A549 (cell line): ENCODE results near the gene UBN1. TPM values are rescaled to one million over a fixed set of nuclear protein-coding genes. Genes with fewer than 3 reads are reported as not detected.
A peak's percentile ranks its signal among the peaks of the same experiment; 100 is the strongest.

Experiments
- ATAC-seq, 2 experiments: fragments of 200-7000 bp in 1 of 2; fragments of >200 bp in 1 of 2; cut with Nextera tagmentation in 1 of 2; cut with Tn5 transposase in 1 of 2; 3 replicates each; pipeline versions ENCODE4 v1.8.0 to v1.9.1; 2018 to 2020; ENCODE audit warnings: mild to moderate bottlenecking in 1 of 2, moderate library complexity in 1 of 2
- CTCF ChIA-PET: fragments of 300-600 bp; sonication (Branson Sonifier 250); formaldehyde crosslinking; extraction: SDS; loops from one replicate; lab custom pipeline; 2021; ENCODE audit warnings: antibody characterized with exemption, inconsistent platforms; lab: Yijun Ruan, JAX
- POLR2A ChIA-PET: fragments of 350-600 bp; formaldehyde crosslinking; extraction: SDS; loops from one replicate; lab custom pipeline; 2021; ENCODE audit warnings: antibody characterized with exemption, inconsistent platforms; lab: Yijun Ruan, JAX
- DNase-seq, 2 experiments: peaks; one replicate each; pipeline versions ENCODE4 v3.0.0 to v3.0.0-alpha.2; 2011 to 2016; ENCODE audit warnings: low read depth in 1 of 2, low spot score in 1 of 2
- FAIRE-seq: peaks from 2 replicates; lab custom pipeline; 2011; peaks lifted over from hg19 to GRCh38; lab: Jason Lieb, UNC
- H3K27ac ChIP-seq, 2 experiments: fragments of >200 bp; sonication (Bioruptor Twin); formaldehyde crosslinking; 3 replicates each; pipeline ENCODE4 v1.5.1; 2016 to 2017
- H3K4me1 ChIP-seq: fragments of >200 bp; sonication (Bioruptor Twin); formaldehyde crosslinking; 3 replicates; pipeline ENCODE4 v1.6.1; 2016
- H3K4me2 ChIP-seq: fragments of >200 bp; sonication (Bioruptor Twin); formaldehyde crosslinking; 3 replicates; pipeline ENCODE4 v1.6.1; 2016
- H3K4me3 ChIP-seq: fragments of >200 bp; sonication (Bioruptor Twin); formaldehyde crosslinking; 3 replicates; pipeline ENCODE4 v1.5.1; 2016
- H3K9me3 ChIP-seq: fragments of >200 bp; sonication (Bioruptor Twin); formaldehyde crosslinking; 3 replicates; pipeline ENCODE4 v1.6.1; 2016
- BCL3 ChIP-seq: fragments of >200 bp; sonication (Bioruptor Twin); formaldehyde crosslinking; IDR thresholded peaks from 3 replicates; pipeline ENCODE4 v1.6.1; 2016
- CBX2 ChIP-seq: fragments of 200-600 bp; sonication (generic); IDR thresholded peaks from 2 replicates; pipeline ENCODE4 v1.6.1; 2016; ENCODE audit warnings: low read depth, mild to moderate bottlenecking, borderline replicate concordance
- CBX8 ChIP-seq: fragments of 200-600 bp; sonication (generic); IDR thresholded peaks from 2 replicates; pipeline ENCODE4 v1.6.1; 2016
- CEBPB ChIP-seq, 2 experiments: fragments of >200 bp in 1 of 2; sonication (Bioruptor Twin) in 1 of 2; formaldehyde crosslinking in 1 of 2; IDR thresholded peaks; 2 replicates each; pipeline ENCODE4 v1.6.1; 2012 to 2016
- CHD2 ChIP-seq: fragments of 150-350 bp; IDR thresholded peaks from 2 replicates; pipeline ENCODE4 v1.6.1; 2014; ENCODE audit warnings: low read length; ENCODE audit not compliant: partially characterized antibody
- CHD4 ChIP-seq: fragments of 200-600 bp; sonication (generic); IDR thresholded peaks from 2 replicates; pipeline ENCODE4 v1.6.1; 2016; ENCODE audit warnings: antibody characterized with exemption, mild to moderate bottlenecking, borderline replicate concordance
- EHMT2 ChIP-seq: fragments of 200-600 bp; sonication (generic); IDR thresholded peaks from 2 replicates; pipeline ENCODE4 v1.6.1; 2016; ENCODE audit warnings: antibody characterized with exemption, low read depth, mild to moderate bottlenecking, moderate library complexity
- EP300 ChIP-seq, 2 experiments: fragments of >200 bp; sonication (Bioruptor Twin); formaldehyde crosslinking; IDR thresholded peaks; 2 replicates in 1 of 2; 3 replicates in 1 of 2; pipeline ENCODE4 v1.6.1; 2016 to 2017
- FOSB ChIP-seq: fragments of 250-450 bp; sonication (Bioruptor Pico); IDR thresholded peaks from 2 replicates; pipeline ENCODE4 v1.5.0; 2020; ENCODE audit warnings: mild to moderate bottlenecking, moderate library complexity
- FOXS1 ChIP-seq: fragments of 250-450 bp; sonication (Bioruptor Pico); IDR thresholded peaks from 2 replicates; pipeline ENCODE4 v1.5.0; 2020; ENCODE audit warnings: mild to moderate bottlenecking, moderate library complexity
- HES2 ChIP-seq: fragments of >200 bp; sonication (Bioruptor Twin); formaldehyde crosslinking; IDR thresholded peaks from 2 replicates; pipeline ENCODE4 v1.6.1; 2016
- HOXA7 ChIP-seq: fragments of 250-450 bp; sonication (Bioruptor Pico); IDR thresholded peaks from 2 replicates; pipeline ENCODE4 v1.5.0; 2020; ENCODE audit warnings: mild to moderate bottlenecking, moderate library complexity
- HOXB5 ChIP-seq: fragments of 250-450 bp; sonication (Bioruptor Pico); IDR thresholded peaks from 2 replicates; pipeline ENCODE4 v1.5.0; 2020; ENCODE audit warnings: mild to moderate bottlenecking, moderate library complexity
- JUNB ChIP-seq: fragments of >200 bp; sonication (Bioruptor Twin); formaldehyde crosslinking; IDR thresholded peaks from 2 replicates; pipeline ENCODE4 v1.6.1; 2016
- MAFK ChIP-seq: fragments of 450-650 bp; IDR thresholded peaks from 2 replicates; pipeline ENCODE4 v1.6.1; 2014; ENCODE audit not compliant: partially characterized antibody
- MAZ ChIP-seq: fragments of 150-350 bp; IDR thresholded peaks from 2 replicates; pipeline ENCODE4 v1.6.1; 2014; ENCODE audit warnings: antibody characterized with exemption, low read depth, low read length, borderline replicate concordance
- NFE2L2 ChIP-seq: fragments of 150-350 bp; conservative IDR thresholded peaks from 2 replicates; pipeline ENCODE4 v1.6.1; 2014; ENCODE audit warnings: low read length
- NPAS2 ChIP-seq: fragments of 250-450 bp; sonication (Bioruptor Pico); IDR thresholded peaks from 2 replicates; pipeline ENCODE4 v1.8.0; 2022; ENCODE audit warnings: mild to moderate bottlenecking, moderate library complexity, borderline replicate concordance
- POLR2A ChIP-seq: IDR thresholded peaks from 2 replicates; pipeline ENCODE4 v1.6.1; 2012; ENCODE audit warnings: mild to moderate bottlenecking, low read length
- RAD21 ChIP-seq, 2 experiments: fragments of >200 bp in 1 of 2; sonication (Bioruptor Twin) in 1 of 2; formaldehyde crosslinking in 1 of 2; IDR thresholded peaks in 1 of 2; conservative IDR thresholded peaks in 1 of 2; 2 replicates in 1 of 2; 3 replicates in 1 of 2; pipeline ENCODE4 v1.6.1; 2012 to 2018; ENCODE audit warnings: inconsistent platforms in 1 of 2
- RCOR1 ChIP-seq: fragments of 150-350 bp; IDR thresholded peaks from 2 replicates; pipeline ENCODE4 v1.6.1; 2014; ENCODE audit warnings: antibody characterized with exemption, low read length, low read depth
- RFX5 ChIP-seq: fragments of 450-650 bp; IDR thresholded peaks from 2 replicates; pipeline ENCODE4 v1.7.1; 2014; ENCODE audit warnings: antibody characterized with exemption, mild to moderate bottlenecking, moderate library complexity
- TFCP2L1 ChIP-seq: fragments of 250-450 bp; sonication (Bioruptor Pico); IDR thresholded peaks from 2 replicates; pipeline ENCODE4 v1.5.0; 2021; ENCODE audit warnings: mild to moderate bottlenecking
- TP53 ChIP-seq: fragments of 250-450 bp; sonication (Bioruptor Pico); IDR thresholded peaks from 2 replicates; pipeline ENCODE4 v1.5.0; 2021; ENCODE audit warnings: mild to moderate bottlenecking, moderate library complexity
- USF2 ChIP-seq: fragments of 450-650 bp; IDR thresholded peaks from 2 replicates; pipeline ENCODE4 v1.6.1; 2014; ENCODE audit warnings: antibody characterized with exemption
- ZNF302 ChIP-seq: fragments of 250-450 bp; sonication (Bioruptor Pico); IDR thresholded peaks from 2 replicates; pipeline ENCODE4 v1.9.0; 2021; ENCODE audit warnings: inconsistent platforms, mild to moderate bottlenecking, moderate library complexity
- WGBS: methylation state at CpG from one replicate; pipeline ENCODE4 v1.1.6; 2017; ENCODE audit errors: missing lambda C conversion rate; 5-methylcytosine and 5-hydroxymethylcytosine counted together
- polyA plus RNA-seq, 4 experiments: library from polyadenylated mRNA; depleted of rRNA in 3 of 4; stranded (reverse); fragments of >200 nt; fragmentation: RNase III in 1 of 4; extraction: RNeasy Plus Mini Kit Qiagen cat#74134 plus additional on column Dnase treatment in 1 of 4; gene quantifications; 2 replicates in 3 of 4; 3 replicates in 1 of 4; pipeline ENCODE4 v1.2.3, GENCODE V29; 2011 to 2017

UBN1 gene
- polyA plus RNA-seq, 2 of the 4 experiments (the other 2 are of a cell fraction) = 14.2 to 20.0 TPM

GRCh38 chr16:4811773-4812172 lies 35.5 kb upstream of the UBN1 start:
- ATAC-seq = peak; percentile 37 to 39; a peak in 4 of 6 replicates
- no peaks in the 10 kb centered on the region for H3K4me1 ChIP-seq
- H3K4me3 ChIP-seq = no peak overlapping the region
- H3K9me3 ChIP-seq = no peaks in the 10 kb centered on the region
- no peak overlapping the region for H3K27ac ChIP-seq
- DNase-seq = no peak
- ChIA-PET POLR2A (no interaction called here), CTCF (interaction anchor here (1.0 to 1.2 kb wide), 3 partner anchors 9 to 327 kb away, joined by 3 to 5 read pairs (median 3); partner anchors contain the start of gene ROGDI)
- no peak overlapping the region for H3K4me2 ChIP-seq
- 89% methylated on average over 9 of the region's 9 CpGs for WGBS
- TF ChIP-seq RCOR1 (no peak), TFCP2L1 (no peak), NPAS2 (CRISPR knock-in tag) (no peak), RFX5 (no peak), HOXA7 (CRISPR knock-in tag) (no peak)
- FAIRE-seq = no peak

GRCh38 chr16:4813251-4814003 lies 33.9 kb upstream of the UBN1 start:
- no peaks in the 10 kb centered on the region for H3K9me3 ChIP-seq
- H3K4me1 ChIP-seq = no peaks in the 10 kb centered on the region
- H3K27ac ChIP-seq = no peak overlapping the region
- no peak for FAIRE-seq
- H3K4me2 ChIP-seq = no peak overlapping the region
- DNase-seq = no peak
- H3K4me3 ChIP-seq = no peak overlapping the region
- TF ChIP-seq TP53 (CRISPR knock-in tag) = no peak
- no peak for TF ChIP-seq EHMT2
- no peak for TF ChIP-seq ZNF302 (CRISPR knock-in tag)
- TF ChIP-seq BCL3 = no peak
- no peak for TF ChIP-seq EP300 (IDR thresholded peaks at IDR 0.05)
- no peak for TF ChIP-seq FOSB (CRISPR knock-in tag)
- TF ChIP-seq CEBPB (IDR thresholded peaks at IDR 0.05) = no peak
- no peak for TF ChIP-seq CBX2
- TF ChIP-seq, all 56 proteins: peak for 0
- ATAC-seq = no peak
- ChIA-PET CTCF (interaction anchor here (0.6 to 2.2 kb wide), 2 partner anchors 11 to 78 kb away, joined by 3 to 8 read pairs; partner anchors contain the start of gene ROGDI), POLR2A (no interaction called here)
- 98% methylated on average over 15 of the region's 16 CpGs for WGBS

GRCh38 chr16:4814046-4814445 lies 33.2 kb upstream of the UBN1 start:
- Histone ChIP-seq H3K4me2 (no peak overlapping the region), H3K4me1 (no peaks in the 10 kb centered on the region), H3K9me3 (no peaks in the 10 kb centered on the region), H3K4me3 (no peak overlapping the region), H3K27ac (no peak overlapping the region)
- ChIA-PET POLR2A (no interaction called here), CTCF (interaction anchor here (2.2 kb wide), 1 partner anchor 12 kb away, joined by 8 read pairs; the partner anchor contains the start of gene ROGDI)
- ATAC-seq = no peak
- no peak for FAIRE-seq
- no peak for DNase-seq
- no peak for TF ChIP-seq MAZ
- no peak for TF ChIP-seq RFX5
- TF ChIP-seq EHMT2 = no peak
- no peak for TF ChIP-seq CBX8
- no peak for TF ChIP-seq CHD4
- no peak for TF ChIP-seq JUNB
- TF ChIP-seq USF2 = no peak
- TF ChIP-seq NPAS2 (CRISPR knock-in tag) = no peak
- TF ChIP-seq RAD21 (conservative IDR thresholded peaks at IDR 0.05 in 1 of 2, IDR thresholded peaks at IDR 0.05 in 1 of 2) = no peak
- TF ChIP-seq ZNF302 (CRISPR knock-in tag) = no peak
- TF ChIP-seq FOXS1 (CRISPR knock-in tag) = no peak
- no peak for TF ChIP-seq CHD2
- no peak for TF ChIP-seq MAFK
- TF ChIP-seq NFE2L2 = no peak
- no peak for TF ChIP-seq CEBPB (IDR thresholded peaks at IDR 0.05)
- TF ChIP-seq HES2 = no peak
- TF ChIP-seq POLR2A = no peak
- no peak for TF ChIP-seq HOXB5 (CRISPR knock-in tag)
